Omental fat pad (tissue), 4 donors: ENCODE measurements around the gene USP43. TPM values are rescaled to one million over a fixed set of nuclear protein-coding genes. Genes with fewer than 3 reads are reported as not detected.

Source experiments
- ATAC-seq: fragments of 150-250 bp; one replicate; pipeline ENCODE4 v1.9.1; 2016; ENCODE audit warnings: mild to moderate bottlenecking, moderate library complexity; ENCODE audit not compliant: low FRiP score
- DNase-seq: peaks from one replicate; pipeline ENCODE4 v3.0.0-alpha.2; 2019; ENCODE audit warnings: low spot score
- total RNA-seq, 4 donors: library from RNA; depleted of rRNA; stranded (reverse); fragments of >200 nt; gene quantifications; one replicate each; pipeline ENCODE4 v1.1.0, GENCODE V29; 2016
- TF ChIP-seq, protein P1 (sequence below), 3 donors: fragments of 450-650 bp; IDR thresholded peaks; one replicate each; pipeline ENCODE4 v1.5.1; 2016 to 2017; ENCODE audit warnings: antibody characterized with exemption in 3 of 3, mild to moderate bottlenecking in 3 of 3, moderate library complexity in 2 of 3

Gene USP43
- total RNA-seq, 4 donors from 2014 or later, result 0.72 to 1.3 (median 0.88) TPM; not detected in 1

DNA sequence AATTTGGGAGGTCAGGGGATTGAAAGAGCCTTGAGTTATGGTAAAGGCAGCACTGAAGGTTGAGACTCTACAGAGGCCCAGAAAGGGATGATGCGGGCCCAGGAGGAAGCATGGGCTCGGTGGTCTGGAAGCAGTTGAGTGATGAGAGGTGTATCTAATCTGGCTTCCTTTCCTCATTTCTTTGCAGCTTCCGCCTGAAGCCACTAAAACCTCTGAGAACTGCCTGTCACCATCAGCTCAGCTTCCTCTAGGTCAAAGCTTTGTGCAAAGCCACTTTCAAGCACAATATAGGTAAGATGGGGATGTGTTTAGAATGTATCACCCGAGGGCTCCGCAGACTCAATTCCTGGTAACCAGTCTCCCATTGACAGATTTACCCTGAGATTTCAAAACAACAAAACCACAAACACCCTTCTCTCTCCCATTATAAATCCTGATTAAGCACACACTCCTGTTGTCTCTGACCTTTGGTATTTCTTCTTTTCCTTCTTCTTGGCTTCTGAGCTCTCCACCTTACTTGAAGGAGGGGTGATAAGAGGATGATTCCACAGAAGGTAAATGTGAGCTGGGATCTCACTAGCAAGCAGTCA, 21.2 kb downstream of the USP43 start:
- DNase-seq, result no peak
- TF ChIP-seq, protein P1, sequence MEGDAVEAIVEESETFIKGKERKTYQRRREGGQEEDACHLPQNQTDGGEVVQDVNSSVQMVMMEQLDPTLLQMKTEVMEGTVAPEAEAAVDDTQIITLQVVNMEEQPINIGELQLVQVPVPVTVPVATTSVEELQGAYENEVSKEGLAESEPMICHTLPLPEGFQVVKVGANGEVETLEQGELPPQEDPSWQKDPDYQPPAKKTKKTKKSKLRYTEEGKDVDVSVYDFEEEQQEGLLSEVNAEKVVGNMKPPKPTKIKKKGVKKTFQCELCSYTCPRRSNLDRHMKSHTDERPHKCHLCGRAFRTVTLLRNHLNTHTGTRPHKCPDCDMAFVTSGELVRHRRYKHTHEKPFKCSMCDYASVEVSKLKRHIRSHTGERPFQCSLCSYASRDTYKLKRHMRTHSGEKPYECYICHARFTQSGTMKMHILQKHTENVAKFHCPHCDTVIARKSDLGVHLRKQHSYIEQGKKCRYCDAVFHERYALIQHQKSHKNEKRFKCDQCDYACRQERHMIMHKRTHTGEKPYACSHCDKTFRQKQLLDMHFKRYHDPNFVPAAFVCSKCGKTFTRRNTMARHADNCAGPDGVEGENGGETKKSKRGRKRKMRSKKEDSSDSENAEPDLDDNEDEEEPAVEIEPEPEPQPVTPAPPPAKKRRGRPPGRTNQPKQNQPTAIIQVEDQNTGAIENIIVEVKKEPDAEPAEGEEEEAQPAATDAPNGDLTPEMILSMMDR (IDR thresholded peaks at IDR 0.05), result no peak
- no peak for ATAC-seq

DNA sequence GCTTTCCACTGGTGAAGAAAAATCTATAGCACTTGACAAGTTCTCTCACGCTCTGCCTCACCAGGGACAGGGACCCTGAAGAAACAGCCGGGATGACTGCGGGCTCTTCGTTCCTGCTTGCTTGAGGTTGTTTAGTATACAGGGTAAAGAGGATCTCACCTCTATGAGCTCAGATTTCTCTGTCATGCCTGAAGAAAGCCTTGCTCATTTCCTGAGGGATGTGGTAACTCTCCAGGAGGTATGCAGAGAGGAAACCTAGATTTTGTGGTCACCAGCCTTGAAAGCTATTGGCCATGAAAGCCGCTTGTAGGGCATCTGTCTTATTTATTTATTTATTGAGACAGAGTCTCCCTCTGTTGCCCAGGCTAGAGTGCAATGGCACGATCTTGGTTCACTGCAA, 23.2 kb downstream of the USP43 start:
- ATAC-seq, result no peak
- DNase-seq, result no peak
- TF ChIP-seq, protein P1 (IDR thresholded peaks at IDR 0.05), result no peak

DNA sequence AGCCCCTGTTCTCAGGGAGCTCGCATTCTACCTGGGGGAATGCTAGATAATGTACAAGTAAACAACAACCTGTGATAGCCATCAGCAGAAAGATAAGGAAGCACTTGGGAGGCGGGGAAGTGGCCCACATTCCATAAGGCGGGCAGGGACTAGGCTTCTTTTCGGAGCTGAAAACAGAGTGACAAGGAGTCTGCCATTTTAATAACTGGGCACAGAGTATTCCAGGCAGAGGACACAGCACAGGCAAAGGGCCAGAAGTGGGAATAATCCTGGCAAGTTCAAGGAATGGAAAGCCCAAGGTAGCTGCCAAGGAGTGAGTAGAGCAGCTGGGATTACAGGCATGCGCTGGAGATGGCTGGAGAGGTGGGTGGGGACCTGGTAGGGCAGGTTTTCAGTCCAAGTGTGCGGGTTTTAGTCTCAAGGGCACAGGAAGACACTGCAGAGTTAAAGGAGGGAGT, 24.3 kb downstream of the USP43 start:
- ATAC-seq (no peak), DNase-seq (no peak)
- TF ChIP-seq, protein P1 (IDR thresholded peaks at IDR 0.05), result no peak

DNA sequence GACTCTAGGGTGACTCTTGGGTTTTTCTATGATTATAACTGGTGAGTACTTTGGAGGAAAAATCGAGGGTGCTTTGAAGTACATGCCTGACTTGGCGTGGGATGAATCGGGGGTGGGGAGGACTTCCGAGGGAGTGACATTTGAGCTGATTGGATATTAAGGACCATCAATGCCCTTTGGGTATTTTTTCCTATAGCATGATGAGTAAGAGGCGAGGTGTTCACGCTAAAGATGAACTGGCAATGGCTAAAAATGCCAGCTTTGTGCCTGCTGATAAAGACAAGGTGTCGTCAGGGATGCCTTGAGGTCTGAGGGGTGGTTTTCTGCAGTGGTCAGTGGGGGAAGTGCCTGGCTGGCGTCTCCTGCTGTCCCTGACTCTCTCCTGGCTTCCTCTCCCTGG, 25.3 kb downstream of the USP43 start:
- ATAC-seq, result no peak
- TF ChIP-seq, protein P1 (IDR thresholded peaks at IDR 0.05), result no peak

DNA sequence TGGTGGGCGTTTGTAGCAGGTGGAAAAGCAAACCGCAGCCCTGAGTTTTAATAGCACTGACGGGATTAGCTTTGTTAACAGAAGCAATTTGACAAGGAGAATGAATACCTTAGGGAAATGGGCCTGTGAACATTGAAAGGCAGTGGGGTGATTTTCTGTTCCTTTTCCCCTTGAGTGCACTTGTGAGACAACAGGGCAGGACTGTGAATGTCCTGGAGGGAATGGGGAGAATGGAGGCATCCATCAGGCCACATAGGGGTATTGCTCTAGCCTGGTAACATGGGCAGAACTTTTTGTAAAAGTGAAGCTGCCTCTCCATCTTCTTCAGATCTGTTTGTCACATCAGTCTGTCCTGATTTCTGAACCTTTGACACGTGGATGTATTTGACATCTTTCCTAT, 26.2 kb downstream of the USP43 start:
- ATAC-seq (no peak), DNase-seq (no peak)
- TF ChIP-seq, protein P1 (IDR thresholded peaks at IDR 0.05), result no peak

More for the DNA sequence above, 25.3 kb downstream of the USP43 start:
- no peak for DNase-seq

DNA sequence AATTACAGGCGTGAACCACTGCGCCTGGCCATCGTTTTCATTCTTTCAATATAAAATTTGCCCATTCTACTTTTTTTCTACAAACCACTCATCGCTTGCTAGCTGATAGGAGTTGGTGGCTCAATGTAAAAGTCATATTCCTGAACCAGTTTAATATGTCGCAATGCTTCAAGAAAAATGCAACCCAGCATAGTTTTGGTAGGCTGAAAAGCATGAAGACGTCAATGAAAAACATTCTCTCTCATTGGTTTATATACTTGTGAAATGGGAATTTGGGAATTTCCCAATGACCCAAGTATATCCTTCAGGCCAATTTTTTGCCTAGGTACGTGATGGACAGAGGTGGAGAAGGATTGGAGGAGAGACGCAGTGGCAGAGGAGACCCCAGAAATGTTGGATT, 26.9 kb downstream of the USP43 start:
- DNase-seq, result no peak

DNA sequence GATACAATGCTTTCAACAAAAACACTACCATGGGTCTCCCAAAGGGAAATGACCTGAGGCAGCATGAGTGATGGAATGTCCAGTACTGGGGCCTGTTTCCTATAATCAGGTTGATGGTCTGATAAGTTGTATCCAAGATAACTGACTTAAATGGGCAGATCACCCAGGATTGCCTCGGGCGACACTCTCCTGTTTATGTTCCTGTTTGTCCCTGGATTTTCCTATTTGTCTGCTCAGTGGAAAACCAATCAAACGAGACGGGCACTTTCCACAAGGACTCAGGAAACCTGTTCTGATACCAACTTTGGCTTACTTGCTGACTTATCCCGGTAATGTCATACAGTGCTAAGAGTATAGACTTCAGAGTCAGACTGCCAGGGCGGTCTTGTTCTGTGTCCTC, 27.4 kb downstream of the USP43 start:
- TF ChIP-seq, protein P1 (IDR thresholded peaks at IDR 0.05), result no peak

More for the DNA sequence above, 26.9 kb downstream of the USP43 start:
- TF ChIP-seq, protein P1 (IDR thresholded peaks at IDR 0.05), result no peak
- no peak for ATAC-seq

More for the DNA sequence above, 27.4 kb downstream of the USP43 start:
- ATAC-seq (no peak), DNase-seq (no peak)
